NCI-H226 (cell line): Measurements from ENCODE around the gene SAG.
"Not testable (repeated sequence)": the region's sequence is repeated elsewhere in the genome, so short reads cannot be mapped to it uniquely, and the experiment has no call there.

Experiments
- DNase-seq: peaks from one replicate; pipeline ENCODE4 v3.0.0-alpha.2; 2015

SAG gene

DNA sequence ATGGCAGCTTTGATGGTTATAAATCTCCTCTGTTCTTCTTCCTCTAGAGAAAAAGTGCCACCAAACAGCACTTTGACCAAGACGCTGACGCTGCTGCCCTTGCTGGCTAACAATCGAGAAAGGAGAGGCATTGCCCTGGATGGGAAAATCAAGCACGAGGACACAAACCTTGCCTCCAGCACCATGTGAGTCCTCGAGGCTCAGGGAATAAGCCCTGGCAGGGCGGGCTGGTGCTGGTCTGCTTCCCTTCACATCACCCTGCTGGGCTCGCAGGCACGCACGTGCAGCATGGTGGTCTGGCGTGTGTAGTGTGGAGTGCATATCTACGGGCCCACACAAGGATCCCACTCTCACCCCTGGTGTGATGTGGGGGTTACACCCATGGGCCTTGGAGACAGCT is 27.3 kb downstream of the SAG start:
- DNase-seq: no peak

DNA sequence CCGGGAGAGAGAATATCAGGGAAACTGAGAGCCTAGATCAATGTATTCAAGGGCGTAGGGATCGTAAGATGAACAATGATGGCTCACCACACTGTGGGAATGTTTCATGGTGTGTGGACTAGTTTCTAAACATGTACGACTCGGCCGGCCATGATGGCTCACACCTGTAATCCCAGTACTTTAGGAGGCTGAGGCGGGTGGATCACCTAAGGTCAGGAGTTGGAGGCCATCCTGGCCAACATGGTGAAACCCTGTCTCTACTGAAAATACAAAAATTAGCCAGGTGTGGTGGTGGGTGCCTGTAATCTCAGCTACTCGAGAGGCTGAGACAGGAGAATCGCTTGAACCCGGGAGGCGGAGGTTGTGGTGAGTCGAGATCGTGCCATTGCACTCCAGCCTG is 28.5 kb downstream of the SAG start:
- not testable (repeated sequence) for DNase-seq

DNA sequence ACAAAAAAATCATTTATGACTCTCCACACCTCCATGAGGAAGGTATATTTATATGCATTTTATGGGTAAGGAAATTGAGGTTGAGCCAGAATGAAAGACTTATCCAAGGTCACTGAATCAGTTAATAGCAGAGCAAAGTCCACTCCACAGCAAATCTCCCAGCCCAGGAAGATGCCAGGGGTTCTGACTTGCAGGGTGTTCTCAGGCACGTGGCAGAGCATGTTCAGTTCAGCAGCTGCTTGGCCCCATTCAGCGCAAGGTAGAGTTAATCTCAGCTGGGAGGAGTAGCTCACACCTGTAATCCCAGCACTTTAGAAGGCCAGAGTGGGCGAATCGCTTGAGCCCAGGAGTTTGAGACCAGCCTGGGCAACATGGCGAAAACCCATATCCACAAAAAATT is 28.9 kb downstream of the SAG start:
- DNase-seq: no peak

DNA sequence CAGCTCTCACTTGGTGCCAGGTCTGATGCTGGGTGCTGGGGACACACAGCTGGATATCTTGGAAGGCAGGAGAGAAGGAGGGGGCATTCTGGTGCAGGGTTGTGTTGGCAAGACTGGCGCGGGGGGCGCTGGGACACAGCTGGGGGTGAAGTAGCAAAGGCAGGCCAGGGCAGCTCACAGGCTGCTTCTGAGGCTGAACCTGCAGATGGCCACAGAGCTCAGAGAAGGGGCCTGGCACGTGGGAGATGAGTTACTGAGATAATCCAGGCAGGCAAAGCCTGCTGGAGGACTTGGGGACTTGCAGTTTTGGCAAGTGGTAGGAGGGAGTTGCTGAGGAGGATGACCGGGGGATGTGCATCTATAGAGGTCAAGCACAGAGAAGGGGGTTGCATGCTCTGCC is 30.4 kb downstream of the SAG start:
- no peak for DNase-seq

DNA sequence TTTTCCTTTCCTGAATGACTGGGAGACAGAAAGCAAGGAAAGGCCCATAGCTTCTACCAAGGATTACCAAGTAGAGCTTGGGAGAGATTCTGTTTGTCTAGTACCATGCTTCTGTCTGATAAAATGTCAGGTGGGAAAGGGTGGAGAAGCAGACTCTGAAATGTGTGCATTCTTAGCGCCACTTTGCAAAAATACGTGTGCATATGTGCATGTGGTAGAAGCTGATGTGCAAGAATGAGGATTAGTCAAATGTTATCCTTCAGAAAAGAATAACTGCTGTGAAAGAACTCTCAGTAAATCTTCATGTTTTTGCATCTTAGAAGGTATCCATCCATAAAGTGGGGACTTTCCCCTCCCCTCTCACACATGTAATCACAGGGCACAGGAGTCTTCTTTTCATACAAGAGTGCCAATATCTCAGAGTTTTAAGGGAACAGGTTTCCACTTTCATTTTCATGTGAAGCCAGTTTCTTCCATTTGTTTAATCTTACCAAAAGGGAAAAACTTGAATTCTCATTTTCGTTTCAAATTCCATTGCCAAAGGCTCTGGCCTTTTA is 31.3 kb downstream of the SAG start:
- DNase-seq: no peak

DNA sequence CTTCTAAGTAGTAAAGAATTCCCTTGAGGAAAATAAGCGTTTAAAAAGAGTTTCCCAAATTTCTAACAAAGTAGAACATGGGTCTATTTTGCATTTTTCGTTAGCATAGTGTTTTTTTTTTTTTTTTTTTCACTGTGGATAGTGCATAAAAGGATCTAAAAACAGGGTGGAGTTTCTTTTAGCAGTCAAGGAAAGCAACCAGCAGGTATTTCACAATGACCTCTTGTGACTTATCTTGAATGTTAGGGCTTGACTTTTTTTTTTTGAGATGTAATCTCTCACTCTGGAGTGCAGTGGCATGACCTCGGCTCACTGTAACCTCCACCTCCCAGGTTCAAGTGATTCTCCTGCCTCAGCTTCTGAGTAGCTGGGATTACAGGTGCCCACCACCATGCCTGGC is 31.8 kb downstream of the SAG start:
- no peak for DNase-seq

DNA sequence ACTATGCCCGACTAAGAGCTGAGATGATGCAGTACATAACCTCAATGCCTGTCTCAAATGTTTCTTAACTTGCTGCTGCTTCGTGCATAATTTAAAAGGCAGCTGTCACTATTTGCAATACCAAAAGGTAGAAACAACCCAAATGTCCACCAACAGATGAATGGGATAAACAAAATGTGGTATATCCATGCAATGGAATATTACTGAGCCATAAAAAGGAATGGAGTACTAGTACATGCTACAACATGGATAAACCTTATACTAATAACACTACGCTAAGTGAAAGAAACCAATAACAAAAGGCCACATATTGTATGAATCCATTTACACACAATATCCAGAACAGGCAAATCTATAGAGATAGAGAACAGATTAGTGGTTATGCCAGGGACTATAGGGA is 33.7 kb downstream of the SAG start:
- no peak for DNase-seq

DNA sequence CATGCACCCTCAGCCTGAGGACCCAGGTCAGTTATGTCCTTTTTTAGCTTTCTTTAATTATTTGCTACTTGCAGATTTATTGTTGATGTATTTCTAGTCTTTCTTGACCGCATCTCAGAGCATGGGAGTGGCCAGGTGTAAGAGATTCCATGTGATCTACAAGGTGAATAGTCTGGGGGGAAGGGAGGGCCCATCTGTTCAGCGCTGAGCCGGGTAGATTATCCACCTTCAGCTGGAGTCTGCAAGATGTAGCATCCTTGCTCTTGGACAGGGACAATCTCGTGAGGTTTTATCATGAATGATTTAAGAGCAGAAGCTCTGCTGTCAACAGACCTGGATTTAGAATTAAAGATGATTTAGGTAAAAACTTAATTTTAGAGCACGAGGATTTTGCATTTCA is 34.7 kb downstream of the SAG start:
- DNase-seq: no peak

DNA sequence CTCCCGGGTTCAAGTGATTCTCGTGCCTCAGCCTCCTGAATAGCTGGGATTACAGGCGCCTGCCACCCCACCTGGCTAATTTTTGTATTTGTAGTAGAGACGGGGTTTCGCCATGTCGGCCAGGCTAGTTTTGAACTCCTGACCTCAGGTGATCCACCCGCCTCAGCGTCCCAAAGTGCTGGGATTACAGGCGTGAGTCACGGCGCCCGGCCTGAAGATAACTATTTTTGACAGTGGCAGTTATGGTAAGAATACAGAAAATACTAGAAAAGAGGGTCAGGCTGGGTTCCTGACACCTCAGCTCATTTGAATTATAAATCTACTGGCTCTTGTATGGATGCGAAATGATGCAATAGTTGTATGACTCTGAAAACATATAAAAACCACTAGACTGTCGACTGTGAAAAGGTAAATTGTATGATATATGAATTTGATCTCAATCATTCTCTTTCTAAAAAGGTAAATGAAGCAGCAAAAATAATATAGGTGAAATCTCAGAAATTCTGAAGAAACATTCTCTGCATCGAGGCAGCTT is 35.6 kb downstream of the SAG start:
- no peak for DNase-seq

DNA sequence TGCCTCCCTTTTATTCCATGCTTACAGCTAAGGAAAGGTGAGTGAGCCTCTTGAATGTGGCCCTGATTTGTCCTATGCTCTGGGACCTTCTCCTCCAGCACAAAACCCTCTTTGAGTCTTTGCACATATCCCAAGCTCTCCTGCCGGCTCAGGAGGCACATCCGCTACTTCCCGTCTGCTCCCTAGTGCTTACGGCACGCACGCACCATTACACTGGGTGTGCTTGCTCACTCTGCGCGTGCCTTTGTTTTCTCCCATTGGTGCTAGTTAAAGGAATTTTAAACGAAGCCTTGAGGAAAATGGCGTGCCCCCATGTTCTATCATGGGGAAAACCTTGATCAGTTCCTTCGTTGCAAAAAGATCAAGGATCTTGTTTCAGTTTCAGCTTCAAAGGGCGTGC is 38.8 kb downstream of the SAG start:
- DNase-seq: no peak

DNA sequence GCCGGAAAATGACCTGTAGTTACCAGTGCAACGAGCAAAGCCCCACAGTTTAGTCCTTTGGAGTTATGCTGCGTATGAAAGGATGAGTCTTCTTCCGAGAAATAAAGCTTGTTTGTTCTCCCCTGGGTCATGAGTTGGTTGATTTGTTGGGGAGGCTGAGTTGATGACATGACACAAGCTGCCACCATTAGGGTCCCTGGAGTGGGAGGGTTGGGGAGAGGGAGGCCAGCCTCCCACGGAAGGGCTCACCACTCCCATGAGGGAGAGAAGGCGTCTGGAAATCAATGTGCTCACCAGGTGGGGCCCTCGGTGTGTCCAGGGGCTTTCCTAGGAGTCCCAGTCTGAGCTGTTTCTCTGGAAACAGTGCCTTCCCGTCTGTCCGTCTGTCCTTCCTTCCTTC is 39.3 kb downstream of the SAG start:
- no peak for DNase-seq

DNA sequence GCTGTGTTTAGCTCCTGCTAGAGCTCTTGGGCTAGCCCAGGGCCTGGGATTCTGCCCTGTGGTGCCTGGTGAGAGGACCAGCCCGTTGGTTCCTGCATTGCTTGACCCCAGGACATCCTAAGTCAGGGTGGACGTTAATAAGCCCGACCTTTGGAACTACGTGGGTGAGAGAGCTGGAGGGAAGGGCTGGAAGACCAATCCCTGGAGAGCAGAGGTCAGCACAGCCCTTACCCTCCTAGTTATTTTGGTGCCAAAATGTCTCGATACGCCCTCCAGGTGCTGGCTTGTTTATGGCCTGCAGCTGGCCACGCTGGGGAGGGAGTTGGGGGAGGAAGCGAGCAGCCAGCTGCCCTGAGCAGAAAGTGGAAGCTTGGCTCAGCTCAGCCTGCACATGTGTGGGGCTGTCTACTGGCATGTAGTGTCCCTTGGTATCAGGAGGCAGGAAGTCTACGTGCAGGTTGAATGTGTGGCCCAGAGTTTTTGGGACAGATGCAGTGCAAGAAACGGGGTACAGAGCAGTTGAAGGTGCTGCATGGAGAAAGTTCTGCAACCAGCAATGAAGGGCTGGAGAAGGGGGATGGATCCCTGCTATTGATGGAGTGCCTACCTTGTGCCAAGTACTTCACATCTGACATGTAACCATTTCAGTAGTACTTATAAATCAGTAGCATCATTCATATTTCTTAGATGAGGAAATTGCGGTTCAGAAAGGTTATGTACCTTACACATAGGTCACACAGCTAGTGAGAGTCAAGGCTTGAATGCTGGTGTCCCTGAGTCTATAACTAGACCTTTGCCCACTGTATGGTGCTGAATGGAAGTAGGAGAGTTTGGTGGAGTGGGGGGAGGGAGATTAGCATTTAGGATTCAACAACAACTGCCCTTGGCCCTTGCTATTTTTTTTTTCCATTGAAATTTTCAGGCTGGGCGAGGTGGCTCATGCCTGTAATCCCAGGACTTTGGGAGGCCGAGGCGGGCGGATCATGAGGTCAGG is 41.7 kb downstream of the SAG start:
- DNase-seq: no peak

DNA sequence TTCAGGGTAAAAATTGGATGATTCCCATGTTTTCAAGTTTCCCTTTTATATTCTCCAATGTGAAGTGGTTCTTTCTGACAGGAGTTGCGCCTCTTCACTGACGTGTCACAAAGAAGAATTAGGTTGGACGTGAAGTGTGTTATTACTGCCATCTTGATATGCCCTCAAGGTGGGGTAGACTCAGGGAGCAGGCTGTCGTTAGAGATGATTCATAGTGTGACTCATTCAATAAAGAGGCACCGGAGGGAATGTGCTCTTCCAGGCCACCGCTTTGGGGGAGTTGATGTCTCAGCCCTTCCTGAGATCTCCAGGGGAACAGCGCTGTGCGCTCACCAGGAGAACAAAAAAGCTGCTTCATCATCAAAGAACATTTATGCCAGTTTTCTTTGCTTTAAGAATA is 43.1 kb downstream of the SAG start:
- DNase-seq: peak; percentile 95

DNA sequence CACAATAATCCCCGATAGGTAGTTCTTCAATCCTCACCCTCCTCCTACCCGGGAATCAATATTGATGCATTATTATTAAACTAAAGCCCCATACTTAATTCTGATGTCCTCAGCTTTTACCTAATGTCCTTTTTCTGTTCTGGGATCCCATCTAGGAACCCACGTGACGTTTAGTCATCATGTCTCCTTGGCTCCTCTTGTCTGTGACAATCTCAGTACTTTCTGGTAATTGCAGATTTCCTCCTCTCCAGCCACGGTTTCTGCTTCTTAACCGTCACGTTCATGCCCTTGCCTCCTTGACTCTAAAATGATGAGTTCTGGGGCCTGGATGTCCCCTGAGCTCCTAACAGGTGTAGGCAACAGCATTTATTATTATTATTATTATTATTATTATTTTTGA is 43.8 kb downstream of the SAG start:
- no peak for DNase-seq

DNA sequence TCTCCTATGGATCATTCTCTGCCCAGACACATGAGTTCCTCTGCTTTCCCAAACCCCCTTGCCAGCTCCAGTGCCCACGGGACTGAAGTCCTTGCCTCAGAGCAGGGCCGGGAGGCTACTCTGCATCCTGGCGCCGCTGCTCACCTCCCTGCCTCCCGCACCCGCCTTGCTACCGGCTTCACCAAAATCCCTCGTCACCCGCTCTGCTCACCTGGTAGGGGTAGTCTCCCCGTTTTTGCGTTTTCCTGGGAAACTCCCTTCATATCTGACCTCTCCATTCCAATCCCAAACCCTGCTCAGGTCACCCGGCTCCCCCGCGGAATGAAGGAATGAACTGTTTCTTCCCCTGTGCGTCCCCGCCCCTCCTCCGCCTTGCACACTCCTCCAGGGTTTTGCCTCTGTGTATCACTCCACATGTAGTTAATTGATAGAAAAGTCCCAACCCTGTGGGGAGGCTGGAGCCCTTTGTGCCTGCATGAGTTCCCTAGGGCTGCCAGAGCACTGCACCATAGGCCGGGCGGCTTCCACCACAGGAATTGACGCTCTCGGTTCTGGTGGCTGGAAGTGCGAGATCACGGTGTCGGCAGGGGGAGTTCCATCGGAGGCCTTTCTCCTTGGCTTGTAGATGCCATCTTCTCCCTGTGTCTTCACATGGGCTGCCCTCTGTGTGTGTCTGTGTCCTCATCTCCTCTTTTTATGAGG is 44.7 kb downstream of the SAG start:
- DNase-seq: no peak

DNA sequence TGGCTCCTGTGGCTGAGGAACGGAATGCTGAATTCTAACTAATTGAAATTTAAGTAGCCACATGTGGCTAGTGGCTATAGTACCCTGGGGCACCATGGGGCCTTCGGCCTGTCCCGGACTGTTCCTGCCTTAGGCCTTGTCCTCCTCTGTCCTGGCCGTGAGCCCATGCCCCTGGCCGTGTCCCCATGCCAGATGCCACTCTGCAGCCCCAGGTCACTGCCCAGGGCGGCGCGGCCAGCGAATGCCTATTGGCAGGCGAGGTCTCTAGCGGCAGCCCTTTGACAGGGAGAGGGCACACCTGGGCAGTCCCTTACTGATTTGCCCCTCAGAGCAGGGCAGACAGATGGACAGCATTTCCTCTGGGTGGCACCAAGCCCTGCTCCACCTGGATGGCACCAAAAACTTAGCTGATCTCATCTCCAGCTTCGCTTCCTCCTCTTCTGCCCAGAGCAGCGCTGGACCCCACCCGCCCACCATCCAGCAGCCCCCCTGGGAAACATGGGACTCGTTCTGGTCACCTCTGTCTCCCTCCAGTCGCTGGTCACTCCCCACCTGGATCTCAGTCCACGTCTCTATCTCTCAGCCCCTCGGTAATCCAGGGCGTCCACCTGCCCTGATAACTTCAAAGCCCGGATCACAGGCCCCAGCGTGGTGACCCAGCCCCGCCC is 45.6 kb downstream of the SAG start:
- DNase-seq: no peak

DNA sequence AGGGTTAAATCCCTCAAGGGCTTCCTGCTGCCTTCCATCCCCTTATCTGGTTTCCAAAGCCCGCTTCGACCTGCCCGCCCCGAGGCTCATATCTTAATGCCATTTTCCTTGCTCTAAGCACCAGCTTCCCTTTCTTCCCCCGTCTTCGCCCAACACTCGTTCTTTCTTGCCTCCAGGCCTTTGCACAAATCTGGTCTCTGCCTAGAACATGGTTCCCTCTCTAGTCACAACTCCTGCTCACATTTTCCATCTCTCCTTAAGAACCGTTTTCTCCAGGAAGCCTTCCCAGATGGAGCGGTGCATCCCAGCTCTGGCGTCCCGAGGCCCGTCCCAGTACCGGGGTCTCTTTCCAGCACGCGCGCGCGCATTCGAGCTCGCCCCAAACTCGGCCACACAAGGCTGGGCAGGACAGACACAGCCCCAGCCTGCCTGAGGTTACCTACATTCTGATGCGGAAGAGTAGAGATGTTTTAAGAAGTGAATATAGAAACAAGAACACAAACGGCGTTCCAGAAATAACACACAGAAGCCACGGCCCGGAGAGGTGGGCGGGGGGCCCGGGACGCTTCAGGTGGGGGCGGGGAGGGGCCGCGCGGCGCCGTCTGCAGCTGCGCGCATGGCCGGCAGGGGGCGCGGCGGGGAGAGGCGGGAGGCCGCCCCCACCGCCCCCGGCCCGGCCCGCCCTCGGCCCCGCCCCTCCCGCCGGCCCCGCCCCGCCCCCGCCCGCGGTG is 46.3 kb downstream of the SAG start, which contains the start of gene DGKD:
Gene DGKD (plus strand): TSS at position 726 of the 731 bp plus-strand sequence. CDS start 25 bp downstream, outside the sequence.
- peak; percentile 26 for DNase-seq

DNA sequence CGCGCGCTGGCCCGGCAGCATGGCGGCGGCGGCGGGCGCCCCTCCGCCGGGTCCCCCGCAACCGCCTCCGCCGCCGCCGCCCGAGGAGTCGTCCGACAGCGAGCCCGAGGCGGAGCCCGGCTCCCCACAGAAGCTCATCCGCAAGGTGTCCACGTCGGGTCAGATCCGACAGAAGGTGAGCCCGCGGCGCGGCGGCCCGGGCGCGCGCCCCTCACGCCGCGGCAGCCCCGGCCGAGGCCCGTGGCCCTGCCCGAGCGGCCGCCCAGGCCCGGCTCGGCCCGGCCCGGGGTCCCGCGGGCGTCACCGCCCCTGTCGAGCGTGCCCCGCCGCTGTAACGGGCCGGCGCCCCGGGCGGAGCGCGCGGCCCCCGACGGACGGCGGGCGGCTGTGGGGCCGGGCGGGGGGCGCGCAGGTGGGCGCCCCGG is 46.9 kb downstream of the SAG start:
- DNase-seq: no peak

DNA sequence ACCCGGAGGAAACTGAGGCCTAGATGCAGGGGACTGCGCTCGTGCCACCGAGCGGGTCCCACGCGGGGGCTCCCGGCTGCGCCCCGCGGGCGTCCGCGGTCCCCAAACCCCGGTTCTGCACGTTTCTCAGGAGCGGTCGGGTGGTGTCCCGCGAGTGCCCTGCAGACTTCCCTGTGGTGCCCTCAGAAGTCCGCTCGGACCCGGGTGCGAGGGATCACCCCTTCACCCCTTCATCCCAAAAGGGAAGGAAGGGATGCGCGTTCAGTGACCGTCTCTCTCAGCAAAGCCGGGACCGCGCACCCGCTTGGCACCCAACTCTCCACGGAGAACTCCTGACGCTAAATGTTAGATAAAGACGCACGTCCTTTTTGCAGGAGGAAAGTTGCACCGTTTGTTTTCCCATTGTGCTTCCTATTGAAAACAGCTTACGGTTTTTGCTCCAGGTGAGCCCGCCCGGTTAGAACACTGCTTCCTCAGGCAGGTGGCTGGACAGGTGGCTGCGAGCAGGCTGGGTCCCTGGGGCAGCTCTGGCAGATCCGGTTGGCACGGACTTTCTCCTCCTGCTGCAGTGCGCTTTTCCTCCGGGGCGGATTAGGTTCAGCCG is 47.5 kb downstream of the SAG start:
- no peak for DNase-seq

DNA sequence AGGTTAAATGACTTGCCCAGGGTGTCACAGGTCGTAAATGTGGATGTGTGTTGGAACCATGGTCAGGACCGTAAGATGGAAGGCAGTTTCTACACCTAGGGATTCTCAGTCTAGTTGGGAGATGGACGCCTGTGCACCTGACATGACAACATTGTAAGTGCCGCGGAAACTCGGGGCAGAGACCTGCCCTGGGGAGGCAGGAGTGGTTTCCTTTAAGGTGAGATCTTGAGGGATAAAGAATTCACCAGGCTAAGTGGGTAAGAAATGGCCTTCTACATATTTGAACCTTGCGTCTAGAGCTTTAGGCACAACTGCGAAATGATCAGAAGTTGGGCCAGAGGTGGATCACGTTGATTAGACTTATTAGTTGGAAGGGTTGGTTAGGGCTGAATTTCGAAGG is 48.3 kb downstream of the SAG start:
- DNase-seq: no peak

DNA sequence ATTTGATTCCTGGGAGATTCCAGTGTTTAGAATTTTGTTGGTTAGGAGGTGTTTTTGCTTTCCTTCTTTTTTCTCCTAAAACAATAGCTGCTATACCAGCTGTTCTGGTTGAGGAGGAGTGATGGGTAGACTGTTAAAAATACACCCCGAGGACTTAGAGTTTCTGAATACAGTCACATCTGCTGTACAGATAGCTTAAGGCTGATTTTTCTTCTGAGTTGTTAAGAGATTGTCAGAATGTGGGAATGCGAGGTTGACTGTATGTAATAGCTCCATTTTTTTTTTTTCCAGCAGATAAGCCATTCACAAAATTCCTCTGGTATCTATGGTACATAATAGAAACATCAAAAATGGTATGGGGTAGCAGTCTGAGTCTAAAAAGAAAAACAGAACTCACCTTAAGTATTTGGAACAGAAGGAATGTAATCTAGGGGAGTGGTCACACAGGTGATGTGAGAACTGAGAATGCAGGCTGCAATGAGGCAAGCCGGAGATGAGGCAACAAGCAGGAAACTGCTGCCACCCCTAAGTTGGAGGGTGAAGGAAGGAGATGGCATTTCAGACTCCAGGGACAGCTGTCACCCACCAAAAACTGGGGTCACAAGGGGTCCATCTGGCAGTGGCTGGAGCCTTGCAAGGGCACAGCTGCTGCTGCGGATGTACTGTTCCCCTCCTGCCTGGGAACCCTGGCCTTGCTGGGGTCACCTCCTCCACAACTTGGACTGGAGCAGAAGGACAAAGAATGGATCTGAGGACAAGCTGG is 49.1 kb downstream of the SAG start:
- DNase-seq: peak; percentile 36
